Mucosa of rectum (tissue), 2 donors: ENCODE results near the gene CTIF.

Experiments used
- H3K27ac ChIP-seq, 2 donors: one replicate each; pipeline ENCODE4 v1.7.0; 2013; ENCODE audit warnings: inconsistent platforms in 2 of 2, low read depth in 2 of 2, low read length in 2 of 2
- H3K27me3 ChIP-seq, 2 donors: one replicate each; pipeline ENCODE4 v1.7.0; 2013; ENCODE audit warnings: low read length in 2 of 2; ENCODE audit not compliant: control insufficient read depth in 2 of 2, insufficient read depth in 2 of 2
- H3K36me3 ChIP-seq, 2 donors: one replicate each; pipeline ENCODE4 v1.7.0; 2013; ENCODE audit warnings: low read length in 2 of 2; ENCODE audit not compliant: control insufficient read depth in 2 of 2, insufficient read depth in 2 of 2
- H3K4me1 ChIP-seq, 2 donors: one replicate each; pipeline ENCODE4 v1.7.0; 2013; ENCODE audit warnings: low read length in 2 of 2, mild to moderate bottlenecking in 1 of 2; ENCODE audit not compliant: control insufficient read depth in 2 of 2, insufficient read depth in 2 of 2
- H3K4me3 ChIP-seq, 2 donors: one replicate each; pipeline ENCODE4 v1.7.0; 2013; ENCODE audit warnings: low read length in 2 of 2
- H3K9ac ChIP-seq, 2 donors: one replicate each; pipeline ENCODE4 v1.7.0; 2013; ENCODE audit warnings: low read length in 2 of 2, low read depth in 1 of 2, mild to moderate bottlenecking in 1 of 2
- H3K9me3 ChIP-seq, 2 donors: one replicate each; pipeline ENCODE4 v1.7.0; 2013; ENCODE audit warnings: low read length in 2 of 2; ENCODE audit not compliant: control insufficient read depth in 2 of 2
- donor health status: healthy.
- donor health status: Normal muscosa, but diverticular disease.

Gene CTIF

GRCh38 chr18:48638896-48639771 is 100.3 kb downstream of the CTIF start:
- H3K9ac ChIP-seq: no peak overlapping the region
- no peaks in the 10 kb centered on the region for H3K27me3 ChIP-seq
- no peaks in the 10 kb centered on the region for H3K36me3 ChIP-seq
- no peak overlapping the region for H3K27ac ChIP-seq
- H3K4me1 ChIP-seq: no peaks in the 10 kb centered on the region
- H3K4me3 ChIP-seq: no peak overlapping the region
- H3K9me3 ChIP-seq: no peaks in the 10 kb centered on the region

DNA sequence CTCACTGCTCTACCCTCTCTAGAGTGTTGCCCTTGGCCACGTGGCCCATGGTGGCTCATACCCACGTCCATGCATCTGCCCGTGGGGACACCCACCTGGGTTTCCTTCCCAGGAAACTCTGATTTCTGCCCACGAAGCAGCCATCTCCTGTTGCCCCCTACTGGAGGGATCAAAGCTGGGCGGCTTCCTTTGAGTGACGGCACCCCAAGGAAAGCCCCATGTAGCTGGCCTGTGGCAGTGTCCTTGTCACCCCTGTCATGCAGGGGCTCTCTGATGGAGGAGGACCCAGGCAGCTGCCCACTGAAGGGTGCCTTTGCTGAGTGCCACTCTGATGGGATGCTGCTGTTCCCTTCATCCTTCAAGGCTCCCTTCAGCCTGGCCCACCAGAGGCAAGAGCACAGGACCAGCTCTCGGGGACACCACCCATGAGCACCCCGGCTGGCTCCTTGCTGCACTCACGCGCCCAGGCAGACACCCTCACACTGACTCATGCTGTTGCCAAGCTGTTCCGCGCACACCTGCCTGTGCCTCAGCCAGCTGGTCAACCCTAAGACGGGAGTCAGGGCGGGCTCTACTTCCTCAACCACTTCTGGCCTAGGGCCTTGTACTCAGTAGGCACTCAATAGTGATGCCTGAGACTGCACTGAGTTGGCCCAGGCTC is 101.1 kb downstream of the CTIF start:
- H3K9ac ChIP-seq: no peak overlapping the region
- H3K4me1 ChIP-seq: no peaks in the 10 kb centered on the region
- no peaks in the 10 kb centered on the region for H3K36me3 ChIP-seq
- no peak overlapping the region for H3K27ac ChIP-seq
- H3K4me3 ChIP-seq: no peak overlapping the region
- no peaks in the 10 kb centered on the region for H3K27me3 ChIP-seq
- no peaks in the 10 kb centered on the region for H3K9me3 ChIP-seq

DNA sequence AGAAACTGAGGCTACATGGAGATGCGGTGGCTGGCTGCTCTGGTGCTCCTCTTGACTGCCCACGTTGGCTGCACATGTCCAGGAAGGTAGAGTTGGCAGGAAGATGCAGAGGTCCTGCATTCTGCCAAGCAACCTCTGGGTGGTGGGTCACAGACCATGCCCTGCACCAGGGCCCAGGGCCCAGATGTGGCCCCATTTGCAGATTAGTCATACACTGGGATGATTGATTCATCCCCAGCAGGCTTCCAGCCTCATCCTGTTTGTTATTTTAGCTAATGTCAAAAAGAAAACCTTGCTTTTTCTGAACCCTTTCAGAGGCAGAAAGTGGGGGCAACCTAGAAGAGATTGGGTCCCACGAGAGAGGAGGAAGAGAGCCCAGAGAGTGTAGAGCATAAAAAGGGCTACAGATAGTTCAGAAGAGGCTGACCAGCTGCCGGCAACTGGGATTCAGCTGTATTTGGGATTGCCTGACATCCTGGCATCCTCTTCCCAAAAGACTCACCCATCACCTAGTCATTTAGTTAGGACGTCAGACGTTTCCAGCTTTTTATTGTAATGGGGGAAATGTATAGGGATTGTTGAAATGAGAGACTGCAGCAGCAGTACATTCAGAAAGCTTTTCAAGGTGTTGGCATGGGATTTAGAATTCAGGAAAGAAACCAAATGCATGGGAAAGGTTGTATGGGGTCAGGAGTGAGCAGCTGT is 101.9 kb downstream of the CTIF start:
- H3K9me3 ChIP-seq: no peaks in the 10 kb centered on the region
- H3K27me3 ChIP-seq: no peaks in the 10 kb centered on the region
- no peak overlapping the region for H3K27ac ChIP-seq
- no peaks in the 10 kb centered on the region for H3K4me1 ChIP-seq
- no peak overlapping the region for H3K4me3 ChIP-seq
- no peaks in the 10 kb centered on the region for H3K36me3 ChIP-seq
- H3K9ac ChIP-seq: no peak overlapping the region

GRCh38 chr18:48641981-48642380 is 103.2 kb downstream of the CTIF start:
- Histone ChIP-seq H3K36me3 (no peaks in the 10 kb centered on the region), H3K4me3 (no peak overlapping the region), H3K27me3 (no peaks in the 10 kb centered on the region), H3K9me3 (no peaks in the 10 kb centered on the region), H3K4me1 (no peaks in the 10 kb centered on the region), H3K27ac (no peak overlapping the region), H3K9ac (no peak overlapping the region)

DNA sequence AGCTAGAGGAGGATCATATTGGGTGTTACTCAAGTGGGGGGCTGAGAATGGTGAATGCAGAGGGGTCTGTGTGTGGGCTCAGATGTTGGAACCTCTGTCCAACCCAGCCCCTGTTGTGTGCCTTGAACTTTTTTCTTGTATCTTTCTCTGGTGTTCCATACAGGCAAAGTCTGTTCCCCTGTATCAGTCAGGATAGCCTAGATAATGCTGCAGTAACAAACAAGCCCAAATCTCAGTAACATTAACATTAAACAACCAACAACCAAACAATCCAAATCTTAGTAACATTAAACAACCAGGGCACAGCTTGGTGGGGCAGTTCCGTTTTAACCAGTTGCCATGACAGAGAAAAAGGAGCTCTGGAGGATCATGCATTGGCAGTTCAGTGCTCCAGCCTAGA is 103.7 kb downstream of the CTIF start:
- Histone ChIP-seq H3K9me3 (no peaks in the 10 kb centered on the region), H3K4me1 (no peaks in the 10 kb centered on the region), H3K4me3 (no peak overlapping the region), H3K36me3 (no peaks in the 10 kb centered on the region), H3K9ac (no peak overlapping the region), H3K27me3 (no peaks in the 10 kb centered on the region), H3K27ac (no peak overlapping the region)

- Histone ChIP-seq H3K9me3 (no peaks in the 10 kb centered on the region), H3K27ac (no peak overlapping the region), H3K4me1 (no peaks in the 10 kb centered on the region), H3K36me3 (no peaks in the 10 kb centered on the region), H3K27me3 (no peaks in the 10 kb centered on the region), H3K9ac (no peak overlapping the region), H3K4me3 (no peak overlapping the region)
Observed at GRCh38 chr18:48643262-48643661, 104.4 kb downstream of the CTIF start.

DNA sequence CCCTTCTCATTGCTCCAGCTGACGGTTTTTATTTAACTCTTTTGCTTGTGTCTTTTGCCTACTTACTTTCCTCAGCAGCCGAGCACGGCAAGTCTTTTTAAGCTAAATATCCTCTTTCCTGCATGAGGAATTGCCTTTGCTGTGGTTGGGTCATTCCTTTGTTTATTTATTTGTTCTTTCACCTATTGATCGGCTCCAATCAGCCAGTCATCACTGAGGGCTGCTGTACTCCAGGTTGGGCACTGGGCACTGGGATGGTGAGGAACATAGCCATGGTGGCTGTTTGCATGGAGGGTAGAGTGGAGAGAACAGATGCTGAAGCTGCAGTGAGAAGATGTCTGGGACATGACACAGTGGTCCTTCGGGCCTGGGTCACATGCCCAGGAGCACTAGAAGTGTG is 105.2 kb downstream of the CTIF start:
- Histone ChIP-seq H3K4me3 (no peak overlapping the region), H3K9me3 (no peaks in the 10 kb centered on the region), H3K9ac (no peak overlapping the region), H3K36me3 (no peaks in the 10 kb centered on the region), H3K27ac (no peak overlapping the region), H3K4me1 (no peaks in the 10 kb centered on the region), H3K27me3 (no peaks in the 10 kb centered on the region)

DNA sequence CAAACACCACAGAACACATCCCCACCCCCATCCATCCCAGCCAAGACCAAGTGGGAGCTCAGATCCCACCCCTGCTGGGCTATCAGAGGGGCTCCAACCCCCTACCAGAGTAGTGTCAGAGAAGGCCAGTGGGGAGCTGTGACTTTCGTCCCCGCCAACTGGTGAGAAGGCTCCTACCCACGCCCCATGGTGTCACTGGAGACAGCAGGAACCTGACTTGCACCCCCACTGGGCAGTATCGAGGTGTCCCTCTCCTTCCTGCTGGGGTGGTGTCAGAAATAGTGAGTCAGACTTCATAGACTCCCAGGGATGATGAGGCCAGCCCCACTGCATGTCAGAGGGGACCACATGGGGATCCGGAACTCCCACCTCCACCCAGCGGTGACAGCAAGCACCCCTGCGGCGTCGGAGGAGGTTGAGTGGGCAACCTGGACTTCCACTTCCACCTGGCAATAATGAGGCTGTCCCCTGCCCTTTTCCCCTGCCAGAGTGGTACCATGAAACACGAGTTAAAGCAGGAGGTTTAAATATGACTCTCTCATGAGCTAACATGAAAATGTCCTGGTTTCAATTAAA is 106.7 kb downstream of the CTIF start:
- no peaks in the 10 kb centered on the region for H3K4me1 ChIP-seq
- H3K27ac ChIP-seq: no peak overlapping the region
- no peaks in the 10 kb centered on the region for H3K36me3 ChIP-seq
- no peak overlapping the region for H3K4me3 ChIP-seq
- no peaks in the 10 kb centered on the region for H3K27me3 ChIP-seq
- no peak overlapping the region for H3K9ac ChIP-seq
- no peaks in the 10 kb centered on the region for H3K9me3 ChIP-seq

DNA sequence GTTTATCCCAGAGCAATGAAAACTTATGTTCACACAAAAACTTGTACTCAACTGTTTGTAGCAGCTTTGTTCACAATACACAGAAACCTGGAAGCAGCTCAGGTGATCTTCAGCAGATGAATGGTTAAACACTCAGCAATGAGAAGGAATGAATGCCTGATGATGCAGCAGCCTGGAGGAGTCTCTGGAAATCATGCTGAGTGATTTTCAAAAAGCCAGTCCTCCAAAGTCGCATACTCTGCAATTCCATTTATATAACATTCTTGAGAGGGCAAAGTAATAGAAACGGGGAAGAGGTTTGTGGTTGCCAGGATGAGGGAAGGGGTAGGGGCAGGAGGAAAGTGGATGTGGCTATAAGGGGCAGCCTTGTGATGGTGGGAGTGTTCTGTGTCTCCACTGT is 108.1 kb downstream of the CTIF start:
- Histone ChIP-seq H3K4me3 (no peak overlapping the region), H3K9ac (no peak overlapping the region), H3K27me3 (no peaks in the 10 kb centered on the region)

GRCh38 chr18:48649231-48649630 is 110.4 kb downstream of the CTIF start:
- Histone ChIP-seq H3K27ac (no peak overlapping the region), H3K9ac (no peak overlapping the region), H3K4me3 (no peak overlapping the region)

More for the DNA sequence above, 108.1 kb downstream of the CTIF start:
- Histone ChIP-seq H3K36me3 (no peaks in the 10 kb centered on the region), H3K4me1 (no peaks in the 10 kb centered on the region), H3K27ac (no peak overlapping the region), H3K9me3 (no peaks in the 10 kb centered on the region)

More at GRCh38 chr18:48649231-48649630, 110.4 kb downstream of the CTIF start:
- H3K27me3 ChIP-seq: no peaks in the 10 kb centered on the region
- no peaks in the 10 kb centered on the region for H3K9me3 ChIP-seq
- H3K4me1 ChIP-seq: no peaks in the 10 kb centered on the region
- H3K36me3 ChIP-seq: no peaks in the 10 kb centered on the region
